Effector CD8-positive, alpha-beta T cell (primary cell): ENCODE data around the gene VAV2.

Source experiments
- DNase-seq: peaks from one replicate; lab custom pipeline; 2025; lab: John Stamatoyannopoulos, UW
- total RNA-seq, 4 experiments: gene quantifications; one replicate each; lab custom pipeline; 2026; lab: John Stamatoyannopoulos, UW

VAV2 gene, protein sequence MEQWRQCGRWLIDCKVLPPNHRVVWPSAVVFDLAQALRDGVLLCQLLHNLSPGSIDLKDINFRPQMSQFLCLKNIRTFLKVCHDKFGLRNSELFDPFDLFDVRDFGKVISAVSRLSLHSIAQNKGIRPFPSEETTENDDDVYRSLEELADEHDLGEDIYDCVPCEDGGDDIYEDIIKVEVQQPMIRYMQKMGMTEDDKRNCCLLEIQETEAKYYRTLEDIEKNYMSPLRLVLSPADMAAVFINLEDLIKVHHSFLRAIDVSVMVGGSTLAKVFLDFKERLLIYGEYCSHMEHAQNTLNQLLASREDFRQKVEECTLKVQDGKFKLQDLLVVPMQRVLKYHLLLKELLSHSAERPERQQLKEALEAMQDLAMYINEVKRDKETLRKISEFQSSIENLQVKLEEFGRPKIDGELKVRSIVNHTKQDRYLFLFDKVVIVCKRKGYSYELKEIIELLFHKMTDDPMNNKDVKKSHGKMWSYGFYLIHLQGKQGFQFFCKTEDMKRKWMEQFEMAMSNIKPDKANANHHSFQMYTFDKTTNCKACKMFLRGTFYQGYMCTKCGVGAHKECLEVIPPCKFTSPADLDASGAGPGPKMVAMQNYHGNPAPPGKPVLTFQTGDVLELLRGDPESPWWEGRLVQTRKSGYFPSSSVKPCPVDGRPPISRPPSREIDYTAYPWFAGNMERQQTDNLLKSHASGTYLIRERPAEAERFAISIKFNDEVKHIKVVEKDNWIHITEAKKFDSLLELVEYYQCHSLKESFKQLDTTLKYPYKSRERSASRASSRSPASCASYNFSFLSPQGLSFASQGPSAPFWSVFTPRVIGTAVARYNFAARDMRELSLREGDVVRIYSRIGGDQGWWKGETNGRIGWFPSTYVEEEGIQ
- total RNA-seq = 2.7 to 9.7 (median 6.4) reads per million in 4 experiments

- DNase-seq = no peak
These were observed at the start of gene VAV2 for GRCh38 chr9:133991964-133992779. Gene VAV2, minus strand, starts transcription at chr9:133992324. Its CDS starts 46 bp downstream, at chr9:133992278.

DNA sequence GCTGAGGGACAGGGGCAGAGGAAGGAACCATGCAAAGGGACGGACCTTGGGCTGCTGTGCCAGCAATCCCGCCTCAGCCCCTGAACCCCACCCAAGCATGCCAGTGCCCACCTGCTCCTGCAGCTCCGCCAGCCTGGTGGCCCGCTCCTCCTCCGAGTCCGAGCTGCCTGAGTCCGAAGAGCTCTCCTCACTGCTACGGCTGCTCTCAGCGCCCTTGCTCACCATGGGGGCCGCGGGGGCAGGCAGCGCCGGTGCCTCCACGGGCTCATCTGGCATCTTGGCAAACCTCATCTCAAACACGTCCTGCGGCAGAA lies 49.5 kb upstream of the VAV2 start:
- no peak for DNase-seq

DNA sequence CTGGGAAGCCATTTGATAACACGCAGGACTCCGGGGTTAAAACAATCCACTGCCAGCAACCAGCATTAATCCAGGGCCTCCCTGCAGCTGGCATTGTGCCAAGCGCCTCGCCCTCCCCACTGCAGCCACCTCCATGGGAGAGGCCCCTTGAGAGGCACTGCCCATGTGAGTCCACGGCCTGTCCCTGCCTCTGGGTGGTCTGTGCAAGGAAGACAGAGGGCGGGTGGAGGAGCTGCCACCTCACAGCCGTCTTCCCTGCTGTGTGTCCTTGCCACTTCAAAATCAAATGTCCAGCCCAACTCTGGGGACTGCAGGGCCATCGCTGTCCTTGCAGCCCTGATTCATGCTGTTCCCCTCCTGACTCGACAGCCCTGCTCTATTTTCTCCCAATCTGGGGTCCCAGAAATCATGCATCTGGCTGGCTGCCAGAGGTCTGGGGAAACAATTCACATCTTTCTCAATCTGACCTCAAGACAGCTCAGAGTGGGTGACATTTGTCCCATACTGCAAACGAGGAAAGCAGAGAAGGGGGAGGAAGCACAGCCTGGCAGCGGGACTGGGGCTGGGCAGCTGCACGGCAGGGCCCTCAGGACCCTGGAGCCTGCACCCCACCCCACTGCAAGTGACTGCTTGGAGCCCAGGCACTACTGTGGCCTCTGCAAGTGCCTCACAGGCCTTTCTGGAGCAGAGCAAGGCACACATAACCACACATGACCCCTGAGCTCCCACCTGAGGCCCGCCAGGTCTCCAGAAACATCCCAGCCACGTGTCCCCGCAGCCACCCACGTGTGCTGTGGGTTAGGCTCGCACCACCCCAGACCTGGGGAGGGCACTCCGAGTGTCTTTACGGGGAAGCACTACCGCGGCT lies 48.9 kb upstream of the VAV2 start:
- no peak for DNase-seq

DNA sequence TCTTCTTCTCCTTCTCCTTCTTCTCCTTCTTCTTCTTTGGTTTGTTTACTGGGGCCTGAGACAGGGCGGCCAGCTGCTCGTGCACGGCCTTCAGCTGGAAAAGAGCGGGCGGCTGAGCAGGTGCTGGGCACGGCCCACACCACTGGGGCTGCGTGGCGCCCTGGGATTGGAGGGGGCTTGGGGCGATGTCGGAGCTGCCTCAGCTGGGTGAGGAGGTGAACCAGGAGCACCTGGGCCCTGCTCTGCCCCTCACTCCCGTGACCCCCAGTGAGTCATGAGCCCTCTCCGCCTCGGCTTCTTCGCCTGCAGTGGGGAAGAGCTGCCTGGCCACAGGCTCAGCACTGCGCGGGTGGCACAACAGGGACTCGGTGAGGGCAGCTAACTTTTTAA lies 48.0 kb upstream of the VAV2 start:
- DNase-seq = no peak

GRCh38 chr9:134039386-134040175 lies 47.5 kb upstream of the VAV2 start:
- no peak for DNase-seq

DNA sequence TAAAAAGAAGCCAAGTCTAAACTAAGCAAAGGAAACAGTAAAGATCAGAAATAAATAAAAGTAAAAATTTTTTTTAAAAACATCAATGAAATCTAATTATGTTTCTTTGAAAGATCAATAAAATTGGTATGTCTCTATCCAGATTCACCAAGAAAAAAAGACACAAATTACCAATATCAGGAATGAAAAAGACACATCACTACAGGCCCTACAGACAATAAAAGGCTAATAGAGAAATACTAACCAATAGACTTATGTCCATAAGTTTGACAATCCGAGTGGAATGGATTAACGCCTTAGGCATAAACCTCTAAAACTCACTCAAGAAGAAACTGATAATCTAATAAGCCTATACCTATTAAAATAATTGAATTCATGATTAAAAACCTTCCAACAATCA lies 45.5 kb upstream of the VAV2 start:
- DNase-seq = no peak

GRCh38 chr9:134036130-134036529 lies 44.0 kb upstream of the VAV2 start:
- DNase-seq = no peak

DNA sequence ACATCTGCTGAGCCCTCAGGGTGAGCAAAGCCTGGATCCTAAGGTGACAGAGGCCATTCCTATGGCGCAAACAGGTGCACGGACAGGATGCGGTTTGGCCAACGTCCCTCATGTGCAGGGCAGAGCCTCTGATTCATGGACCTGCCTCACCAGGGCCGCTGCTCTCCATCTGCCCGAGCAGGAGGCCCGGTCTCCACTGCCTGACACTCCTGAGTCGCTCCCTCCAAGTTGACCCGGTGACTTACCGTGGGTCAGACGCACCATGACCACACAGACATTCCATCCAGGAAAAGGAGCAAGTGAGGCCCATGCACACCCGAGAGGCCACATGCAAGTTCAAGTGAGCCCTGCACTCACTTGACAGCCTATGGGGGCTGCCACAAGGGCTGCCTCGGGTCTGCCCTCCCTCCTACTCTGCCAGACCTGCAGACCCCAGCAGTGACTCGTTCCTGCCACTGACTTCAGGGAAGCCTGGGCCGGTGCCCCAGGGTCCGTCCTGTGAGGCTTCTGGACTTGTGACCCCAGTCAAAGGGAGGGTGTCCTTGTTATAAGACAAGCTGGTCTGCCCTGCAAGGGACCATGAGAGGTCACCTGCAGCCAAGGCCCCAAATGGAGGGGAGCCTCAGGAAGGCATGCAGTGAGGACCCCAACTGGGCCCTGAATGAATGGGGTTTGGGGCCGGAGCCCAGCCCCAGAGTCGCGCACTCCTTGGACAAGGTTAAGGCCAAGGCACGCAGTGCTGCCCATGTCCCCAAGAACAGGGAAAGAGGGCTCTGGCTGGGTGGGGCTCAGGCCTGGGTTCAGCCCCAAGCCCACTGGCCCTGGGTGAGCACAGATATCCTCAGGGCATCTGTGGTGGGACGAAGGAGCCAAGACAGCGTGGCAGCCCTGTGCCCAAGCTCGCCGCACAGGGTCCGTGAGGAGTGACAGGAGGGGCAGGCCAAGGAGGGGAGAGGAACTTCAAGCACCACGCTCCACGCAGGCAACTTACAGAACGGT lies 43.2 kb upstream of the VAV2 start:
- no peak for DNase-seq

DNA sequence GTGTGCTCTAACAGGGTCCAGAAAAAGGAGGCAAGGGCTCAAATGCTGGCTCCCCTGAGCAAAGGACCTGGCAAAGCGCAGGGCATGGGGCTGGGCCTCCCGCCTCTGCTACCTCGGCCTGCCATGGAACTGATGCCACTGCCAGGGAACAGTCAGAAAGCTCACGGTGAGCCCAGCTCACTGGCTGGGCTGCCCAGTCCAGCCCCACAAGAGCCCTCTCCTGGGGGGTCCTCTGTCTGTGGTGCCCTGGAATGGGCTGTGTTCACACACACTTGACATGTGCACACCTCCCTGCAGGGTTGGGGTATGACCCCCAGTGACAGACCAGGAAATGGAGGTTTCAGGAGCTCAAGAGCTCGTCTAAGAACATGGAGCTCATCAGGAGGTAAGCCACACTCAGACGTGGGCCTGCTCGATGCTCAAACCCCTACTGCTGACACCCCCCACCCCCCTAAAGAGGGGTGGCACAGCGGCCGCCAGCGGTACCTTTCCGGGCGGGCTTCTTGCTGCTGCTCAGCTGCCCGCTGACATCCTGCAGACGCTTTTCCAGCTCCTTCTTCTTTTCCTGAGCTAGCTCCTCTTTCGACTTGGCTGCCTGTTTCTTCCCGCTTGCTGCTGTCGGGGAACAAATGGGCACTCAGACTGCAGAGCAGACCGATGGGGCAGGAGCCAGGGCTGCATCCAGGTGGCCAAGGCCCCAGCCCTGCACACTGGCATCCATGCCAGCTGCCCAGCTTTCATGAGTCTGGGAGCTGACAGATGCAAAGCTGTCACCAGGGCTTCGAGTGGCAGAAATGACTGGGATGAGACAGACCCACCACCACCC lies 42.3 kb upstream of the VAV2 start:
- DNase-seq = no peak

GRCh38 chr9:134033516-134034214 lies 41.5 kb upstream of the VAV2 start:
- no peak for DNase-seq

DNA sequence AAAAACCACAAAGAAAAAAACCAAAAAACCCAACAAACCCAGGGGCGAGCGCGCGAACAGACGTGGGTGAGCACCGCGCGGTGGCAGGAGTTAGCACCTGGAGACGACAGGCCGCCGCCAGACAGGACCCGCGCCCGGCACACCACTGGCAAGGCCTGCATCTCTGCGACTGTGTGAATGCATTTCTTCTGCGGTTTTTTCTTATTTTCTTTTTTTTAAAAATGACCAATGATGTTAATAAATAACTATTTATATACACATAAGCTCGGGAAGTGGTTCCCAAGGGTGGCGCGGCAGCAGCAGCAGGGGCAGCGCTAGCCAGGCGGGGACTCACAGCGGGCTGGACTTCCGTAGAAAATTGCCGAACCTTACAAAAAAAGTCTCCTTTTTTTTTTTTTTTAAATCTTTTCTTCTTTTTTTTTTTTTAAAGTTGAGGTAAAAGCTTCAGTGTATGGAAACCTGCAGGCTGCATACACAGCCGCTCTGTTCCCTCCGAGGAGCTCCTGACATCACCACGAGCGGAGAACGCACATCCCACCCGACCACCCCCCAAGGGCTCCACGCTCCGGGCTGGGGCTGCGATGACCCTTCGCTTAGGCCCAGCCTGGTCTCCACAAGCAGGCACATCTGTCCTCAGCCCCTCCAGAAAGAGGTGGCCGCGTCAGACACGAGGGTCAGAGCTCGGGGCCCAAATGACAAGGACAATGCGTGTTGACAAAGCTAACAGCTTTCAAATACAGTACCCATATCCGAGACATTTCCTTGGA lies 40.5 kb upstream of the VAV2 start:
- DNase-seq = no peak

- no peak for DNase-seq
These were observed 39.7 kb upstream of the VAV2 start for GRCh38 chr9:134031783-134032182.

DNA sequence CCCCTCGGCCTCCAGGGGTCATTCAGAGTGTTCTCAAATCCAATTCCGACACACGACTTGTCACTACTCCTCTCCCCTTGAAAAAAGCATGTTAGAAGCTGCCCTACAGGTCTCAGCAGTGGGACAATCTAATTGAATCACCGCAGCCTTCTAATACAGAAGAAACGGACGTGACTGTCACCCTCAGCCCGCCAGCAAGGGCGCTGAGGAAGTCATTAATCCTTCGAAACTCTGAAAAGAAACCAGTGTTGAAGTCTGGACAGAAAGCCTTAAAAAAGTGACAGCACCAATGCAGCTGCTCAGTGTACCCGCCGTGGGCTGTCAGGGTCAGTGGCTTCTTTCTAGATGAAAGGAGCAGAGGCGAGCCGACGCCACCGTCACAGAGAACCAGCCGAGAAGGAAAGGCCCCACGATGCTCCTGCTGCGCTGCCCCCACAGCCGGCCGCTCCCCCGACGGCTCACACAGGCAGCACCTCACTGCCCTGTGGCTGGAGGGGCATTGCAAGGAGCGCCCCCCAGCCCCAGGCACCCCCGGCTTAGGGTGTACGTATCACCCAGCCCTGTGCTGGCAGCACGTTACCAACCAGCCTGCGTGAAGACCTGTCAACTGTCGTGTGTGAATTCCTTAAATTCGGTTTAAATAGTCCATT lies 38.8 kb upstream of the VAV2 start:
- no peak for DNase-seq

DNA sequence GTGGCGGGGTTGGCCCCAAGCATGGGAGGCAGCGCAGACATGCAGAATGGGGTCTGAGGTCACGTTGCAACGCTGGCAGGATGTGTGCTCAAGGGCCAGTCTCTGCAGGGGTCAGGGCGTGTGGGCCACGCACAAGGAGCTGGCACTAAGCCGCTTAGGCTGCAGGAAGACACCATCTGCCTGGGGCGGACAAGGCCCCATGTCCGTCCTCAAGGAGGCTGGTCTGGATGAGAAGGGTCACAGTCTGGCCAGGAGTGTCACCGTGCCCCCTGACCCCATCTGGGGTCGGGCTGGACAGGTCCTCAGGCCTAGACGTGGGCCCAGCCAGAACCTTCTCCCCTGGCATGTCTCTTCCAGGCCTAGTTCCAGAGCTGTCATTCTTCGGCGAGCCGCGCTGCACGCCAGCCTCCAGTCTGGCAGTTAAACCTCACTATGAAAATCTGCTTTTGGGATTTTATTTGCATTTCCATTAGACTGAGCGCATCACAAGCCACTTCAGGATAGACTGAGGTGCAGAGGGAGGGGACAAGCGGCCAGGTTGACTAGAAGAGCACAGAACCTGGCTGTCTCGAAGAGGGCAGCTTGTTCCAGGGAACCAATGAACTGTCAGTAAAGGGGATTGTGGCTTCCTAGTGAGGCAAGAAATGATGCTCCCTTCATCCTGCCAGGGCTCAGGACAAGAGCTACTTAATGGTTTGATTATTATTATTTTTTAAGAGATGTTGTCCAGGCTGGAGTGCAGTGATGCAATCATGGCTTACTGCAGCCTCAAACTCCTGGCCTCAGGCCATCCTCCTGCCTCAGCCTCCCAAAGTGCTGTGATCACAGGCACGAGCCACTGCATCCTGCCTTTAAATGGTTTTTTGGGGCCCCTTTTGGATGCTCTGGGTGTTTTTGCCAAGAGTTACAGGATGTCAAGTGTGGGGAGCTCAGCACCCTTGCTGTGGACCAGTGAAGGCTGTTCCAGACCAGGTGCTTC lies 37.4 kb upstream of the VAV2 start:
- DNase-seq = no peak

DNA sequence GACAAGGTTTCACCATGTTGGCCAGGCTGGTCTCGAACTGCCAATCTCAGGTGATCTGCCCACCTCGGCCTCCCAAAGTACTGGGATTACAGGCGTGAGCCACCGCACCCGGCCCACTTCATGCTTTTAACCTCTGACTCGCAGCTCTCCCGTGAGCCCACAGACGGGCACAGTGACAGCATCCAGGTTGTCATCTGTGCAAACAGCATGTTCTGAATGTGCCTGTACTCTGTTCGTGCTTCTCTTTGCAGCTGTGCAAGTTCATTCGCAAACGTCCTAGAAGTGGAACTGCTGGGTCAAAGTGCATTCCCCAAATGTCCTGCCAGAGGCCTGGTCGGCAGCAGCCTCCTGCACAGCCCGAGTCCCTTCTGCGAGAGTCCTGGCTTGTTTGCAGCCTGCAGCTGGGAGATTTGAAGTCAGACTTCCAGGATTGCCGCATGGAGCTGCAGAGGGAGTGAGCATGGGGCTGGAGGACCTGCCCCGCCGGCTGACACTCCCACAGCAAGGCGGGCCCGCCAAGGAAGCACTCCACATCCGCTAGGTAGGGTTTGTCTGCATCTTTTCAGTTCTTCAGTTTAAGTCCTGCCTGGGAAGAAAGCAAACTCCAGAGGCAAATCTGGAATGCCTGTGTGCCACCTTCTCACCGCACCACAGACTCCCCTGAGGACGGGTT lies 36.6 kb upstream of the VAV2 start:
- no peak for DNase-seq
